Esophagus squamous epithelium (tissue), 4 donors: ENCODE measurements around the gene PNLDC1.
A peak's percentile ranks its signal among the peaks of the same experiment; 100 is the strongest.
"Not testable (repeated sequence)": the region's sequence is repeated elsewhere in the genome, so short reads cannot be mapped to it uniquely, and the experiment has no call there.

Source experiments
- POLR2A ChIP-seq, 4 donors: fragments of 450-650 bp; IDR thresholded peaks; one replicate each; pipeline ENCODE4 v1.6.1; 2017; ENCODE audit warnings: antibody characterized with exemption in 4 of 4, mild to moderate bottlenecking in 4 of 4, moderate library complexity in 3 of 4
- TF ChIP-seq, protein P1 (sequence below), 6 experiments: fragments of 450-650 bp in 4 of 6; fragments of 200-600 bp in 2 of 6; sonication (generic) in 2 of 6; IDR thresholded peaks; one replicate each; pipeline ENCODE4 v1.5.1; 2016 to 2019; ENCODE audit warnings: antibody characterized with exemption in 6 of 6, mild to moderate bottlenecking in 4 of 6, moderate library complexity in 4 of 6

DNA sequence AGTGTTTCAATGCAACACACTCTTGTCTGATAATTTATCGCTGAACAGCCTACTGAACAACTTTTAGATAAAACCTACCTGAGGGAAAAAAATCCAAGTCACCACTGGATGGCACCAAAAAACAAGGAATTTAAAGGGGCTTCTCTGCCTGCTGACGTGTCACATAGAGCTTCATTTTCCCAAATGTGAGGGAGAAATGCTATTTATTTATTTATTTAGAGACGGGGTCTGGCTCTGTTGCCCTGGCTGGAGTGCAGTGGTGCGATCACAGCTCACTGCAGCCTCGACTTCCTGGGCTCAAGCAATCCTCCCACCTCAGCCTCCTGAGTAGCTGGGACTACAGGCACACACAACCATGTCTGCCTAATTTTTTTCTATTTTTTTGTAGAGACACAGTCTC is 63.3 kb downstream of the PNLDC1 start:
- TF ChIP-seq POLR2A (IDR thresholded peaks at IDR 0.05): not testable (repeated sequence)
- TF ChIP-seq, protein P1, sequence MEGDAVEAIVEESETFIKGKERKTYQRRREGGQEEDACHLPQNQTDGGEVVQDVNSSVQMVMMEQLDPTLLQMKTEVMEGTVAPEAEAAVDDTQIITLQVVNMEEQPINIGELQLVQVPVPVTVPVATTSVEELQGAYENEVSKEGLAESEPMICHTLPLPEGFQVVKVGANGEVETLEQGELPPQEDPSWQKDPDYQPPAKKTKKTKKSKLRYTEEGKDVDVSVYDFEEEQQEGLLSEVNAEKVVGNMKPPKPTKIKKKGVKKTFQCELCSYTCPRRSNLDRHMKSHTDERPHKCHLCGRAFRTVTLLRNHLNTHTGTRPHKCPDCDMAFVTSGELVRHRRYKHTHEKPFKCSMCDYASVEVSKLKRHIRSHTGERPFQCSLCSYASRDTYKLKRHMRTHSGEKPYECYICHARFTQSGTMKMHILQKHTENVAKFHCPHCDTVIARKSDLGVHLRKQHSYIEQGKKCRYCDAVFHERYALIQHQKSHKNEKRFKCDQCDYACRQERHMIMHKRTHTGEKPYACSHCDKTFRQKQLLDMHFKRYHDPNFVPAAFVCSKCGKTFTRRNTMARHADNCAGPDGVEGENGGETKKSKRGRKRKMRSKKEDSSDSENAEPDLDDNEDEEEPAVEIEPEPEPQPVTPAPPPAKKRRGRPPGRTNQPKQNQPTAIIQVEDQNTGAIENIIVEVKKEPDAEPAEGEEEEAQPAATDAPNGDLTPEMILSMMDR (IDR thresholded peaks at IDR 0.05): peak in 5 of 6 experiments; percentile 37 to 67 (median 56)
